ENCODE measurements around the gene EFEMP1.

Gene EFEMP1

DNA sequence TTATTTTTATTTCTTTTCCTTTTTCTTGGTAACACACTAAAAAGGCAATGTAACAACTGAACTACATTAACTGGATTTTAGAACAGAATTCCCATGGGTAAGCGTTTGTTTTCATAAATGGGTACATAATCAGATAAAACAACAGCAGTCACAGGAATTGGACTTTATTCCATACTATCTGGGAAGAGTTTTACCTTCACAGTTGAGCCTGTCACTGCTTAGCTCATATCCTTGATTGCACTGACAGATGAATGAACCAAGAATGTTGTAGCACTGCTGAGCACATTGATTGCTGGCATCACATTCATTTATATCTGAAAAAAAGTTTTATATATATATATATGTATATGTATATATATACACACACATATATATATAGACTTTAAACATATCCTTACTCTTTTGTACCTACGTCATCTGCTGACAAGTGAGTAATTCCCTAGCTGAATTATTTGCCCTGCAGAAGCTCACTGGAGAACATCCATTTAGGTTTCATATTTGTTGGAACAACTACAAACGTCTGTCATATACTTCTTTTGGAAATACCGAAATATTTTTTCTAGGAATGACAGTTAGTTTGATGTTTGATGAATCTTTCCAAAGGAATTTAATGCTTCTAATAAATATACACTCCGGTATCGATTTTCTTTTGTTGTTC is 47.0 kb downstream of the EFEMP1 start:
- no peaks in the 10 kb centered on the region for H3K27me3 ChIP-seq (replicated peaks; ENCODE audit: control insufficient read depth, insufficient read depth, low read length)
- no peak overlapping the region for H3K4me3 ChIP-seq (replicated peaks; ENCODE audit: low read depth, low read length)
- TF ChIP-seq, protein P1, sequence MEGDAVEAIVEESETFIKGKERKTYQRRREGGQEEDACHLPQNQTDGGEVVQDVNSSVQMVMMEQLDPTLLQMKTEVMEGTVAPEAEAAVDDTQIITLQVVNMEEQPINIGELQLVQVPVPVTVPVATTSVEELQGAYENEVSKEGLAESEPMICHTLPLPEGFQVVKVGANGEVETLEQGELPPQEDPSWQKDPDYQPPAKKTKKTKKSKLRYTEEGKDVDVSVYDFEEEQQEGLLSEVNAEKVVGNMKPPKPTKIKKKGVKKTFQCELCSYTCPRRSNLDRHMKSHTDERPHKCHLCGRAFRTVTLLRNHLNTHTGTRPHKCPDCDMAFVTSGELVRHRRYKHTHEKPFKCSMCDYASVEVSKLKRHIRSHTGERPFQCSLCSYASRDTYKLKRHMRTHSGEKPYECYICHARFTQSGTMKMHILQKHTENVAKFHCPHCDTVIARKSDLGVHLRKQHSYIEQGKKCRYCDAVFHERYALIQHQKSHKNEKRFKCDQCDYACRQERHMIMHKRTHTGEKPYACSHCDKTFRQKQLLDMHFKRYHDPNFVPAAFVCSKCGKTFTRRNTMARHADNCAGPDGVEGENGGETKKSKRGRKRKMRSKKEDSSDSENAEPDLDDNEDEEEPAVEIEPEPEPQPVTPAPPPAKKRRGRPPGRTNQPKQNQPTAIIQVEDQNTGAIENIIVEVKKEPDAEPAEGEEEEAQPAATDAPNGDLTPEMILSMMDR (IDR thresholded peaks at IDR 0.05; ENCODE audit: insufficient read depth, low read length, poor library complexity, severe bottlenecking), result no peak
- no peaks in the 10 kb centered on the region for H3K36me3 ChIP-seq (ENCODE audit: control insufficient read depth, insufficient read depth, low read length)
- DNase-seq (ENCODE audit: extremely low read depth, insufficient read length), result no peak

- TF ChIP-seq, protein P1 (IDR thresholded peaks at IDR 0.05; ENCODE audit: insufficient read depth, low read length, poor library complexity, severe bottlenecking), result no peak
- no peaks in the 10 kb centered on the region for H3K36me3 ChIP-seq (ENCODE audit: control insufficient read depth, insufficient read depth, low read length)
- no peaks in the 10 kb centered on the region for H3K27me3 ChIP-seq (replicated peaks; ENCODE audit: control insufficient read depth, insufficient read depth, low read length)
- H3K4me3 ChIP-seq (replicated peaks; ENCODE audit: low read depth, low read length), result no peak overlapping the region
- peak; percentile 9 for DNase-seq (ENCODE audit: extremely low read depth, insufficient read length)
These were observed 48.0 kb downstream of the EFEMP1 start for GRCh38 chr2:55875434-55876135.

DNA sequence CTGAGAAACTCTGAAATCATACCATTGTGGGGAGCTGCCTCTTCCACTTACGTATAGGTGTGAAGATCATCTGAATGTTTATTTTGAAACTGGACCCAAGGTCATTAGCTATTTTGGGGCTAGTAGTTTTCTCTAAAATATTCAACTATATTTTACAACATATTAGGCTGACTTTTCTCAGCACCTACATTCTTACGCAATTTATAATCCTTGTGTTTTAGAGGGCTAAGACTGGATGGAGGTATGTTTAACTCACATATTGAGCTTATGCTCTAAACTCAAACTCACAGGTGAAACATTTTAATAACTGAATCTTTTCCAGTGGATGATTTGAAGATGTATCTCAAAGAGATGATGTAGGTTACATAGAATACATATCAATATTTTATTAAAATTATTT is 49.2 kb downstream of the EFEMP1 start:
- Histone ChIP-seq H3K27me3 (replicated peaks; ENCODE audit: control insufficient read depth, insufficient read depth, low read length) (no peaks in the 10 kb centered on the region), H3K36me3 (ENCODE audit: control insufficient read depth, insufficient read depth, low read length) (no peaks in the 10 kb centered on the region), H3K4me3 (replicated peaks; ENCODE audit: low read depth, low read length) (no peak overlapping the region)
- no peak for DNase-seq (ENCODE audit: extremely low read depth, insufficient read length)
- TF ChIP-seq, protein P1 (IDR thresholded peaks at IDR 0.05; ENCODE audit: insufficient read depth, low read length, poor library complexity, severe bottlenecking), result no peak

DNA sequence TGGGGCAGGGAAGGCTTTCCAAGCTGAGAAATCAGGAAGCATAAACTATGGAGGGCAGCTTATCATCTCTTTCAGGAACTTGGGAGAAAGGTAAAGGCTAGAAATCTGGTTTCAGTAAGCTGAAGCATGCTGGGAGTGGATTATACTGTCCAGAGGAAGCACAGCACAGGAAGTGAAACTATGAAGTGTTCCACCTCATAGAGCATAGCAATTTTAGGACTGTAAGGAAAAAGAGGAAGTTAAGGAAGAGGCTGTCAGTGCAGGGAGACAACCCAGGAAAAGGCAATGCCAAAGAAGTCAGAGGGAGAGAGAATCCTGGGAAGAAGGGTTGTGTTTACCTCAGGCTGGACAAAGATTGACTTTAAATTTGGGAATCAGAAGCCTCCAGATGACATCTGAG is 51.9 kb downstream of the EFEMP1 start:
- Histone ChIP-seq H3K4me3 (replicated peaks; ENCODE audit: low read depth, low read length) (no peak overlapping the region), H3K36me3 (ENCODE audit: control insufficient read depth, insufficient read depth, low read length) (no peaks in the 10 kb centered on the region), H3K27me3 (replicated peaks; ENCODE audit: control insufficient read depth, insufficient read depth, low read length) (no peaks in the 10 kb centered on the region)
- TF ChIP-seq, protein P1 (IDR thresholded peaks at IDR 0.05; ENCODE audit: insufficient read depth, low read length, poor library complexity, severe bottlenecking), result no peak
- DNase-seq (ENCODE audit: extremely low read depth, insufficient read length), result no peak

DNA sequence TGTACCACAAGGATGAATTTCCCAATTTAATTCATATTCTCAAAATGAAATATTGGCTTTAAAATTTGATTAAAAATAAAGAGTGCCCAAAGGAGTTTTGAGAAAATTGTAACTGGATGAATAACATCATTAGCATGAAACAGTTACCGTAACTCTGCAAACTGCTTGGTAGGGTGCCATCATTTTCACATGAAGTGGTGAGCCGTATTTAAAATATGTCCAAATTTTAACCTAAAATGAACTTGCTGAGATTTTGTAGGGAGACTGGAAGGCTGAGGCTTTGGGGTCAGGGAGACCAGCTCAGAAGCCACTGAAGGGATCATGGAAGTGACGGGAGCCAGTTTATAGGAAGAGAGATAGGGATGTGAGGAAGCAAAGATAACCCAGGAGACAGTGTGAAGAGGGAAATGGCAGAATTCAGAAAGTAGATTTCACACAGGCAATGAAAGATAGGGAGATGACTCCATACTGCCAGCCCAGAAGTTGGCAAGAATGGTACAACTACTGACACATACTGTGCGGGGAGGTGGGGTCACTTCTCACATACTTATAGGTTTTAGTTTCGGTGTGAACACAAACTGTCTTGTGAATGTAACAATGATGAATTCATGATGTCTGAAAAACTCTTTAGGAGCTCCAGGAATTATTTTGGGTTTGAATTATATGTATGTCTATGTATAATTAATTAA is 53.8 kb downstream of the EFEMP1 start:
- Histone ChIP-seq H3K4me3 (replicated peaks; ENCODE audit: low read depth, low read length) (no peak overlapping the region), H3K36me3 (ENCODE audit: control insufficient read depth, insufficient read depth, low read length) (no peaks in the 10 kb centered on the region), H3K27me3 (replicated peaks; ENCODE audit: control insufficient read depth, insufficient read depth, low read length) (no peaks in the 10 kb centered on the region)
- TF ChIP-seq, protein P1 (IDR thresholded peaks at IDR 0.05; ENCODE audit: insufficient read depth, low read length, poor library complexity, severe bottlenecking), result no peak
- no peak for DNase-seq (ENCODE audit: extremely low read depth, insufficient read length)

Measured in GM06990 (cell line).